Bronchial epithelial cell (primary cell): ENCODE data around the gene INTS3. TPM values are rescaled to one million over a fixed set of nuclear protein-coding genes. Genes with fewer than 3 reads are reported as not detected.
A peak's percentile ranks its signal among the peaks of the same experiment; 100 is the strongest.

Experiments
- DNase-seq: peaks from one replicate; pipeline ENCODE4 v3.0.0-alpha.2; 2010; ENCODE audit warnings: low read depth
- FAIRE-seq: peaks from 2 replicates; lab custom pipeline; 2011; peaks lifted over from hg19 to GRCh38; lab: Jason Lieb, UNC
- H3K27me3 ChIP-seq: 2 replicates; pipeline ENCODE4 v1.5.1; 2011; ENCODE audit warnings: low read length; ENCODE audit not compliant: control insufficient read depth, insufficient read depth
- H3K36me3 ChIP-seq: 2 replicates; pipeline ENCODE4 v1.5.1; 2011; ENCODE audit warnings: low read length; ENCODE audit not compliant: control insufficient read depth, insufficient read depth
- H3K4me3 ChIP-seq: 2 replicates; pipeline ENCODE4 v1.5.1; 2011; ENCODE audit warnings: mild to moderate bottlenecking, low read depth, low read length, control low read depth
- total RNA-seq: library from RNA; depleted of rRNA; stranded (reverse); fragments of >200 nt; gene quantifications from 2 replicates; pipeline ENCODE4 v1.2.1, GENCODE V29; 2014
- TF ChIP-seq, protein P1 (sequence below): IDR thresholded peaks from 2 replicates; pipeline ENCODE4 v1.5.1; 2011; ENCODE audit warnings: mild to moderate bottlenecking, moderate library complexity, low read length, control low read depth, inconsistent platforms; ENCODE audit not compliant: insufficient read depth, severe bottlenecking

INTS3 gene
- total RNA-seq, 1 donor from 2014 or later, result 12.6 TPM

- FAIRE-seq (no peak), DNase-seq (no peak)
- H3K4me3 ChIP-seq, result no peak overlapping the region
- peaks cover 29% of the 10 kb centered on the region for H3K27me3 ChIP-seq
- no peaks in the 10 kb centered on the region for H3K36me3 ChIP-seq
- TF ChIP-seq, protein P1, sequence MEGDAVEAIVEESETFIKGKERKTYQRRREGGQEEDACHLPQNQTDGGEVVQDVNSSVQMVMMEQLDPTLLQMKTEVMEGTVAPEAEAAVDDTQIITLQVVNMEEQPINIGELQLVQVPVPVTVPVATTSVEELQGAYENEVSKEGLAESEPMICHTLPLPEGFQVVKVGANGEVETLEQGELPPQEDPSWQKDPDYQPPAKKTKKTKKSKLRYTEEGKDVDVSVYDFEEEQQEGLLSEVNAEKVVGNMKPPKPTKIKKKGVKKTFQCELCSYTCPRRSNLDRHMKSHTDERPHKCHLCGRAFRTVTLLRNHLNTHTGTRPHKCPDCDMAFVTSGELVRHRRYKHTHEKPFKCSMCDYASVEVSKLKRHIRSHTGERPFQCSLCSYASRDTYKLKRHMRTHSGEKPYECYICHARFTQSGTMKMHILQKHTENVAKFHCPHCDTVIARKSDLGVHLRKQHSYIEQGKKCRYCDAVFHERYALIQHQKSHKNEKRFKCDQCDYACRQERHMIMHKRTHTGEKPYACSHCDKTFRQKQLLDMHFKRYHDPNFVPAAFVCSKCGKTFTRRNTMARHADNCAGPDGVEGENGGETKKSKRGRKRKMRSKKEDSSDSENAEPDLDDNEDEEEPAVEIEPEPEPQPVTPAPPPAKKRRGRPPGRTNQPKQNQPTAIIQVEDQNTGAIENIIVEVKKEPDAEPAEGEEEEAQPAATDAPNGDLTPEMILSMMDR, result no peak
Measured at GRCh38 chr1:153682730-153683129, 45.1 kb upstream of the INTS3 start.

DNA sequence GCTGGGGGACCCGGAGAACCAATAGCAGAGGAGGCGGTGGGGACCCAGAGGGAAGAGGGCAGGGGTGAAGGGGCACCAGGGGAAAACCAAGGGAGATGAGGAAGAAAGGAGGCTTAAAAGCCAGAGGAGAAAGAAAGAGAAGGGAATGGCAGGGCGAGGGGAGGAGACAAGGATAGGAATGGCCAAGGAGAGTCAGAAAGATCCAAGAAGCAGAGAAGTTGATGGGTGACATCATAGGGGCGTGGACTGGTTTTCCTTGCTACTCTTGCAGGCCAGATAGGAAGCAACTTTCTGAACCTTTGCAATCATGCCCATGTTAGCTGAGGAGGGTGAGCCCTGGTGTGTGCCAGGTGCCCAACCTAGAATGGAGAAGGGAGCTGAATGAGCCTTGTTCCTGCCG, 44.0 kb upstream of the INTS3 start:
- Histone ChIP-seq H3K27me3 (peaks cover 19% of the 10 kb centered on the region), H3K4me3 (no peak overlapping the region), H3K36me3 (no peaks in the 10 kb centered on the region)
- TF ChIP-seq, protein P1, result no peak
- FAIRE-seq (no peak), DNase-seq (peak; percentile 51)

DNA sequence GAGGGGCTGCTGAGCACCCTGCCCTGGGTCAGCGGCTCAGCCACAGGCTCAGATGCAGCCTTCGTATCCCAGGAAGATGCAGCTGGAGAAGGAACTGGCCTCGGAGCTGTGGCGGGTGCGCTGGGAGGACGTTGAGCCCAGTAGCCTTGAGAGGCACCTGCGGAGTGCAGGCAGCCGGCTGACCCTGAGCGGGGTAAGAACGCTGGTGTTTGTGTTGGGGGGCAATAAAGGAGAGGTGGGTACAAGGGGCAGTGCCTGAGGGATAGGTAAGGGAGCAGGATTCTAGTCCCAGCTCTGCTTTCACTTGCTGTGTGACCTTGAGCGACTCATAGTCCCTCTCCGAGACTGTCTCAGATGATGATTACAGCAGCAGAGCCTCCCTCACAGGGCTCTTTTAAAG, 43.0 kb upstream of the INTS3 start:
- TF ChIP-seq, protein P1, result no peak
- H3K27me3 ChIP-seq, result peaks cover 10% of the 10 kb centered on the region
- no peak overlapping the region for H3K4me3 ChIP-seq
- FAIRE-seq (no peak), DNase-seq (no peak)
- H3K36me3 ChIP-seq, result no peaks in the 10 kb centered on the region

DNA sequence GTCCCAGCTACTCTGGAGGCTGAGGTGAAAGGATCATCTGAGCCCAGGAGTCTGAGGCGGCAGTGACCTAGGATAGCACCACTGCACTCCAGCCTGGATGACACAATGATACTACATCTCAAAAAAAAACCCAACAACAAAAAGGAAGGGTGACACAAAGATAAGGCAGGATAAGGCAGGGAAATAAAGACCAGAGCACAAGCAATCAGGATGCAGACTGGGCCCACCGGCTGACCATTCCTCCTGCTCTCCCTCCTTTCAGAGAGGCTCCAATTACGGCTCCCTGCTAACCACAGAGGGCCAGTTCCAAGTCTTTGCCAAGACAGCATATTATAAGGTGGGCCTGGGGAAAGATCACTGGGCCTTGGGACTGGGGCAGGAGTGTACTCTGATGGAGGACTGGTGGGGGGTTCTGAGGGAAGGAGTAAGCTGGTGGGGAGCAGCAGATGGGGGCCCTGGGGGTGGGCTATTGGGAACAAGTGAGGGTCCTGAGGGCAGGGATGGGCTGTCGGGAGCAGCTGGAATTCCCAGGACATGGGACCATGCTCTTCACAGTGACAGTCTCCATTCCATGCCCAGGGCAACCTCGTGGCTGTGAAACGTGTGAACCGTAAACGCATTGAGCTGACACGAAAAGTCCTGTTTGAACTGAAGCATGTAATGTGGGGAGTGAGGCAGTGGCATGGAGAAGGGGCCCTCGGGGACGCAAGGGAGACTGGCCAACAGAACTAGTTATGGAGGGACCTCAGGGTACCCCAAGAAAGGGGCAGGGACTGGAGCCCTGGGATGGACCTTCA, 42.1 kb upstream of the INTS3 start:
- H3K36me3 ChIP-seq, result no peaks in the 10 kb centered on the region
- peak; percentile 89 for FAIRE-seq
- TF ChIP-seq, protein P1, result no peak
- no peak for DNase-seq
- no peak overlapping the region for H3K4me3 ChIP-seq
- H3K27me3 ChIP-seq, result peaks cover 3% of the 10 kb centered on the region

DNA sequence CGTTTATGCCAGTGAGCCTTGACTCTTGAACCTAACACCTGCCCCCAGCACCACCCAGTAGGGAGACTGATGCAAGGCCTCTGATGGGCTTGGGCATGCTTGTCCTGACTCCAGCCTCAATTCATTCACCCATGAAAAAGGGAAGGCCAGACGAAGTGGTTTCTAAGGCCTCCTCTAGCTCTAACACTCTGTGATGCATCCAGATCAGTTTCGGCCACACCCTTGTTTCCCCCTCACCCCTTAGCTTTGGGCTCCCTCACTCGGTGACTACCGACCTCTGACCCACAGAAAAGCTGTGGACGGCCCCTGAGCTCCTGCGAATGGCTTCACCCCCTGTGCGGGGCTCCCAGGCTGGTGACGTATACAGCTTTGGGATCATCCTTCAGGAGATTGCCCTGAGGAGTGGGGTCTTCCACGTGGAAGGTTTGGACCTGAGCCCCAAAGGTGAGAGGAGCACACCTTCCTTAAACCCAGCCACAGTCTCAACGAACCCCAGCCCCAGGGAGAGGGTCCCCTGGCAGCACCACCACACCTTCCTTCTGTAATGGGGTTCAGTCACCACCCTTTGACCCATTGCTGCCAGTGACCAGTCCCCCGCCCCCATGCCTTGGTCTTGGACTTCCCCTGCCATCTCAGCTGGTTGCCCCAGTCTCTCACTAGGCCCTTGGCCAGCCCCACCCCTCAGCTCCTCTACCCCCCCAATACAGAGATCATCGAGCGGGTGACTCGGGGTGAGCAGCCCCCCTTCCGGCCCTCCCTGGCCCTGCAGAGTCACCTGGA, 40.3 kb upstream of the INTS3 start:
- DNase-seq (no peak), FAIRE-seq (no peak)
- H3K27me3 ChIP-seq, result peaks cover 2% of the 10 kb centered on the region
- no peak overlapping the region for H3K4me3 ChIP-seq
- H3K36me3 ChIP-seq, result no peaks in the 10 kb centered on the region
- TF ChIP-seq, protein P1, result no peak
